Measurements from ENCODE around the gene RASSF1.

DNA sequence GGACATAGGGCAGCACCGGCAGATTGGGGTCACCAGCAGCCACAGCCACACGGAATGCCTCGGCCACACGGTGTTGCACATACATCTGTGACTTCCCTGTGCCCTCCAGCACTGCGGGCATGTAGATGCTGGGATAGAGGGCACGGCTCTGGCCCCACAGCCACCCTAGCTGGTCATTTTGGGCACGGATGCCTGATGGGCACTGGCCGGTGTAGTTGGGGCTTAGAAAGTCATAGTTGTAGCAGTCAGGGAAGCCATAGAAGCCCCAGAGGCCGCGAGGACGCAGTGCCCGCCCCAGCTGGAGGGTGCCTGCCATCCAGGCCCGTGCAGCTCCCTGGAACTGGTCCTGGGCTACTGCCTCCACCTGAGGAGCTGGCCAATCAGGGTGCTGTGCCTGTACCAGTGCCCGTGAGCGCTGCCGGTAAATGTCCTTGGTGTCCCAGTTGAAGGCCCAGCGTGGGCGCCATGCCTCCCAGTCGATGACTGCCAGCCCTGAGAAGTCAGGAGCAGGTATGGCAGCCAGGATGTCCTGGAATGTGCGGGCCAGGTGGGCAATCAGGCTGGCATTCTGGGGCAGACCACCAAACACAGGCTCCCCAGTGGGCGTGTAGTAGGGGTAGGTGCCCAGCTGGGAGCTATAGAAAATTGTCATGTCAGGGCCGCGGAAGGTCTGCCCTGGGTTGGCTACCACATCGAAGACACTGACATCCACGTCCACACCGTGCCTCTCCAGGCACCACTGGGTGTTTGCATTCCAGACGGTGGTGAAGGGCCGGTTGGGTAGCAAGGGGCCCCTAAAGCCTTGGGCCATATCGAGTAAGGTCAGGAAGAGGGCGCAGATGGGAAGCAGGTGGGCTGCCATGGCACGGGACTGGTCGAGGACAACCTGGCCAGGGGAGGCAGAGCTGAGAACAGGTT is 38.3 kb downstream of the RASSF1 start:
- TF ChIP-seq, protein P1, sequence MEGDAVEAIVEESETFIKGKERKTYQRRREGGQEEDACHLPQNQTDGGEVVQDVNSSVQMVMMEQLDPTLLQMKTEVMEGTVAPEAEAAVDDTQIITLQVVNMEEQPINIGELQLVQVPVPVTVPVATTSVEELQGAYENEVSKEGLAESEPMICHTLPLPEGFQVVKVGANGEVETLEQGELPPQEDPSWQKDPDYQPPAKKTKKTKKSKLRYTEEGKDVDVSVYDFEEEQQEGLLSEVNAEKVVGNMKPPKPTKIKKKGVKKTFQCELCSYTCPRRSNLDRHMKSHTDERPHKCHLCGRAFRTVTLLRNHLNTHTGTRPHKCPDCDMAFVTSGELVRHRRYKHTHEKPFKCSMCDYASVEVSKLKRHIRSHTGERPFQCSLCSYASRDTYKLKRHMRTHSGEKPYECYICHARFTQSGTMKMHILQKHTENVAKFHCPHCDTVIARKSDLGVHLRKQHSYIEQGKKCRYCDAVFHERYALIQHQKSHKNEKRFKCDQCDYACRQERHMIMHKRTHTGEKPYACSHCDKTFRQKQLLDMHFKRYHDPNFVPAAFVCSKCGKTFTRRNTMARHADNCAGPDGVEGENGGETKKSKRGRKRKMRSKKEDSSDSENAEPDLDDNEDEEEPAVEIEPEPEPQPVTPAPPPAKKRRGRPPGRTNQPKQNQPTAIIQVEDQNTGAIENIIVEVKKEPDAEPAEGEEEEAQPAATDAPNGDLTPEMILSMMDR (IDR thresholded peaks at IDR 0.05), result no peak
- no peak for TF ChIP-seq EP300 (IDR thresholded peaks at IDR 0.05)

Data from ovary (tissue), 3 donors.